Left ventricle myocardium inferior (tissue), 1 donor: Measurements from ENCODE around the gene BRI3BP. TPM values are rescaled to one million over a fixed set of nuclear protein-coding genes. Genes with fewer than 3 reads are reported as not detected.
"Not testable (repeated sequence)": the region's sequence is repeated elsewhere in the genome, so short reads cannot be mapped to it uniquely, and the experiment has no call there.

Experiments used
- DNase-seq: peaks from one replicate; pipeline ENCODE4 v3.0.0-alpha.2; 2020
- H3K27ac ChIP-seq: fragments of 200-600 bp; replicated peaks from 2 replicates; pipeline ENCODE4 v1.8.0; 2021
- H3K27me3 ChIP-seq: fragments of 200-600 bp; 2 replicates; pipeline ENCODE4 v1.8.0; 2021; ENCODE audit warnings: low read depth
- H3K36me3 ChIP-seq: fragments of 200-600 bp; 2 replicates; pipeline ENCODE4 v1.8.0; 2021
- H3K4me1 ChIP-seq: fragments of 200-600 bp; 2 replicates; pipeline ENCODE4 v1.8.0; 2021
- H3K4me3 ChIP-seq: fragments of 200-600 bp; 2 replicates; pipeline ENCODE4 v1.8.0; 2021; ENCODE audit warnings: mild to moderate bottlenecking, moderate library complexity
- H3K9me3 ChIP-seq: fragments of 200-600 bp; replicated peaks from 2 replicates; pipeline ENCODE4 v1.8.0; 2021
- CTCF ChIP-seq: fragments of 200-600 bp; IDR thresholded peaks from 2 replicates; pipeline ENCODE4 v1.8.0; 2021; ENCODE audit warnings: antibody characterized with exemption, mild to moderate bottlenecking, borderline replicate concordance
- intact Hi-C: fragments of 100-400 bp; cut with micrococcal nuclease; formaldehyde crosslinking; loops from one replicate; pipeline ENCODE4 v1.11.0; 2022
- total RNA-seq: library from RNA; stranded (reverse); fragmentation: NEBNext Ultra II Directional; extraction: Animal tissue kit (Norgen Biotek cat#: 25700); gene quantifications from one replicate; pipeline ENCODE4 v1.2.1, GENCODE V29; 2021
- donor health status: DM: no; HTN: yes; CAD: no; lungs with severe emphysema.

Gene BRI3BP
- total RNA-seq, 1 donor from 2014 or later: 4.3 TPM

- no peaks in the 10 kb centered on the region for H3K27me3 ChIP-seq
- H3K27ac ChIP-seq: no peak overlapping the region
- H3K4me1 ChIP-seq: no peaks in the 10 kb centered on the region
- TF ChIP-seq CTCF: no peak
- intact Hi-C loops: no loop called here
- H3K36me3 ChIP-seq: peaks cover 83% of the 10 kb centered on the region
- no peak overlapping the region for H3K4me3 ChIP-seq
- DNase-seq: no peak
- H3K9me3 ChIP-seq: no peaks in the 10 kb centered on the region
Observed at GRCh38 chr12:124975276-124975675, 18.2 kb upstream of the BRI3BP start.

GRCh38 chr12:124976999-124977398 lies 16.4 kb upstream of the BRI3BP start:
- Histone ChIP-seq H3K4me1 (no peaks in the 10 kb centered on the region), H3K9me3 (no peaks in the 10 kb centered on the region), H3K27me3 (no peaks in the 10 kb centered on the region), H3K4me3 (no peak overlapping the region), H3K27ac (no peak overlapping the region), H3K36me3 (peaks cover 83% of the 10 kb centered on the region)
- no peak for TF ChIP-seq CTCF
- intact Hi-C loops: no loop called here
- no peak for DNase-seq

- H3K4me1 ChIP-seq: no peaks in the 10 kb centered on the region
- TF ChIP-seq CTCF: no peak
- no peaks in the 10 kb centered on the region for H3K27me3 ChIP-seq
- H3K4me3 ChIP-seq: no peak overlapping the region
- H3K9me3 ChIP-seq: no peaks in the 10 kb centered on the region
- peaks cover 89% of the 10 kb centered on the region for H3K36me3 ChIP-seq
- intact Hi-C loops: no loop called here
- H3K27ac ChIP-seq: no peak overlapping the region
- DNase-seq: no peak
Observed at GRCh38 chr12:124979568-124979967, 13.9 kb upstream of the BRI3BP start.

- no peak overlapping the region for H3K4me3 ChIP-seq
- no peak overlapping the region for H3K27ac ChIP-seq
- H3K9me3 ChIP-seq: no peaks in the 10 kb centered on the region
- no peaks in the 10 kb centered on the region for H3K27me3 ChIP-seq
- no peak for DNase-seq
- no peaks in the 10 kb centered on the region for H3K4me1 ChIP-seq
- intact Hi-C loops: no loop called here
- peaks cover 89% of the 10 kb centered on the region for H3K36me3 ChIP-seq
- TF ChIP-seq CTCF: no peak
Observed at GRCh38 chr12:124980098-124980892, 13.2 kb upstream of the BRI3BP start.

- H3K9me3 ChIP-seq, DNase-seq, intact Hi-C loops, H3K27me3 ChIP-seq, H3K27ac ChIP-seq, H3K4me3 ChIP-seq: not testable (repeated sequence)
- Histone ChIP-seq H3K4me1 (peaks cover 15% of the 10 kb centered on the region), H3K36me3 (peaks cover 41% of the 10 kb centered on the region)
Observed at GRCh38 chr12:124986876-124987275, 6.6 kb upstream of the BRI3BP start.

- peak overlapping the region; percentile 16 for H3K27ac ChIP-seq
- DNase-seq: peak; percentile 73
- H3K36me3 ChIP-seq: no peaks in the 10 kb centered on the region
- peak overlapping the region; percentile 72 for H3K4me3 ChIP-seq
- intact Hi-C loops: no loop called here
- no peak for TF ChIP-seq CTCF
- H3K27me3 ChIP-seq: no peaks in the 10 kb centered on the region
- no peaks in the 10 kb centered on the region for H3K9me3 ChIP-seq
- H3K4me1 ChIP-seq: peaks cover 30% of the 10 kb centered on the region
Observed at GRCh38 chr12:124992874-124993625, 395 bp upstream of the BRI3BP start.
